ENCODE measurements around the gene NFIX. TPM values are rescaled to one million over a fixed set of nuclear protein-coding genes. Genes with fewer than 3 reads are reported as not detected.

Gene NFIX
- total and polyA plus RNA-seq, 2 of the 13 experiments (the other 11 are each of a cell fraction or from before 2014, with no cell fraction given), result 3.4 to 5.4 TPM

- TF ChIP-seq MBD4 (IDR thresholded peaks at IDR 0.05; ENCODE audit: borderline replicate concordance, low read length) (no peak), ZMYM3 (CRISPR knock-in tag; IDR thresholded peaks at IDR 0.05) (no peak), CEBPZ (IDR thresholded peaks at IDR 0.05; ENCODE audit: low read length) (no peak), PAF1 (CRISPR knock-in tag; IDR thresholded peaks at IDR 0.05) (no peak), MXI1 (IDR thresholded peaks at IDR 0.05; ENCODE audit: borderline replicate concordance, low read depth, low read length) (0 out of 3 replicates have a peak, but pooled peaks have one; percentile 43), THAP8 (CRISPR knock-in tag; IDR thresholded peaks at IDR 0.05; ENCODE audit: borderline replicate concordance) (no peak), ZNF382 (CRISPR knock-in tag; IDR thresholded peaks at IDR 0.05; ENCODE audit: borderline replicate concordance) (no peak), ZNF12 (CRISPR knock-in tag; IDR thresholded peaks at IDR 0.05) (no peak), BHLHE40 (IDR thresholded peaks at IDR 0.05; ENCODE audit: low read length) (no peak), HBP1 (CRISPR knock-in tag; IDR thresholded peaks at IDR 0.05; ENCODE audit: low read depth) (no peak), NFE2 (CRISPR knock-in tag; IDR thresholded peaks at IDR 0.05) (no peak), STAG1 (CRISPR knock-in tag; IDR thresholded peaks at IDR 0.05) (peak; percentile 48; the same call in 1 of the 2 replicates), NFKBIZ (CRISPR knock-in tag; IDR thresholded peaks at IDR 0.05) (no peak), MEF2D (CRISPR knock-in tag; IDR thresholded peaks at IDR 0.05) (peak; percentile 43; the same call in 1 of the 2 replicates), ZNF777 (CRISPR knock-in tag; IDR thresholded peaks at IDR 0.05) (peak; percentile 99), AKNA (CRISPR knock-in tag; IDR thresholded peaks at IDR 0.05; ENCODE audit: borderline replicate concordance) (no peak), HDAC6 (IDR thresholded peaks at IDR 0.05; ENCODE audit: low read depth, low read length) (no peak), CCDC6 (CRISPR knock-in tag; IDR thresholded peaks at IDR 0.05) (no peak), E2F1 (CRISPR knock-in tag; IDR thresholded peaks at IDR 0.05) (no peak)
Observed at GRCh38 chr19:12996406-12997094, 1.3 kb downstream of the NFIX start (continued).
